K562 treated with DMSO at 1 percent for 24 hours (cell line): ENCODE data around the gene ADSS2. TPM values are rescaled to one million over a fixed set of nuclear protein-coding genes. Genes with fewer than 3 reads are reported as not detected.

Experiments used
- total RNA-seq: library from RNA; unstranded; fragments of 300-600 nt; gene quantifications from 2 replicates; pipeline ENCODE4 v1.2.3, GENCODE V29; 2022; ENCODE audit warnings: low read depth; ENCODE audit not compliant: insufficient read depth

The ADSS2 gene
- 13.9 and 15.0 TPM in 2 replicates for total RNA-seq

DNA sequence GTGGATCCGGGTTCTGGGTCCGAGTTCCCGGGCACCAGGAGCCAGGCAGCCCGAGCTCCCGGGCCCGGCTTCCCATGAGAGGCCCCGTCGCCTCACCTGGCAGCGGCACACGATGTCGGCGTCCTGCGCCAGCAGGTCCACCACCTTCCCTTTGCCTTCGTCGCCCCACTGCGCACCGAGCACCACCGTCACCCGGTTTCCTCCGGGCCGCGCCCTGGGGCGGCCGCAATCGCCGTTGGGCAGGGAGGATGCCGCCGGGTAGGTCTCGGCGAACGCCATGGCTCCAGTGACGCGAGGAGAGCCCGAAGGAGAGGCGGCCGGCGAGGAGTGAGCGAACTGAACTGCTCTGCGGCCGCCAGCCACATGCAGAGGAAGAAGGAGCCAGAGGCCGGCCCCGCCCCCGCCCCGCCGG is at the start of gene ADSS2:
Gene ADSS2 (minus strand): TSS at position 371 of the 412 bp plus-strand sequence. CDS start 92 bp downstream, at position 279.

DNA sequence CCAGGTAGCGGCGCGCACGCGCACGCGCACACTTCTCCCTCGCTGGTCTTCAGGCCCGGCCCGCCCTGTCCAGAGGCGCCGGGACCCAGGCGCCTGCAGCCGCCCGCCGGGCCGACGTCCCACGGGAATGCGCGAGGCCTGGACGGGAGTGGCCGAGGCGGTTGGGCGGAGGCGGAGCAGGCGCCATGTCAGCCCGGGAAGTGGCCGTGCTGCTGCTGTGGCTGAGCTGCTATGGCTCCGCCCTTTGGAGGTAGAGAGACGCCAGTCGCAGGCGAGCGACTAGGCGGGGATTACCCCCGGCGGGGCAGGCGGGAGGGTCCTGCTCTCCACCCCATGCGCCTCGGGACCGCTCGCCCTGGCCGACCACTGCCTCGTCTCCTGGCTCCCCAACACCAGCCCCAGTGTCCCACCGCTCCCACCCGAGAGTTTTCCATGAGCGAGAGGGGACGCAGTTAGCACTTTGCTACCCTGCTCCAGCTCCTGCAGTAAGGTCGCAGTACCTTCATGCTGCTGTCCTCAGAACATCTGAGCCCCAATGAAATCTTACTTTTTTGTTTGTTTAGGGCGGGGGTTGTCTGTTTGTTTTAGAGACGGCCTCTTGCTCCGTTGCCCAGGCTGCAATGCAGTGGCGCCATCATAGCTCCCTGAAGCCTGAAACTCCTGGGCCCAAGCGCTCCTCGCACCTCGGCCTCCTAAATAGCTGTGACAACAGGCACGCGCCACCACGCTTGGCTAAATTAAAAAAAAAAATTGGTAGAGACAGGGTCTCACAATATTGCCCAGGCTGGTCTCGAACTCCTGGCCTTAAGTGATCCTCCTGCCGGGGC is 9.7 kb upstream of the ADSS2 start, which contains the start of gene CATSPERE:
Gene CATSPERE (plus strand): TSS at position 29 of the 827 bp plus-strand sequence. CDS start 157 bp downstream, at position 186.

Other genes with a start within 250 kb of the ADSS2 start
- gene CATSPERE, start 9.4 kb upstream of the ADSS2 start, total RNA-seq = not detected in 2 replicates
- 17.5 and 18.1 TPM in 2 replicates for gene DESI2, start 201.2 kb upstream of the ADSS2 start, total RNA-seq